Measurements from ENCODE around the gene GJA4.

The GJA4 gene

DNA sequence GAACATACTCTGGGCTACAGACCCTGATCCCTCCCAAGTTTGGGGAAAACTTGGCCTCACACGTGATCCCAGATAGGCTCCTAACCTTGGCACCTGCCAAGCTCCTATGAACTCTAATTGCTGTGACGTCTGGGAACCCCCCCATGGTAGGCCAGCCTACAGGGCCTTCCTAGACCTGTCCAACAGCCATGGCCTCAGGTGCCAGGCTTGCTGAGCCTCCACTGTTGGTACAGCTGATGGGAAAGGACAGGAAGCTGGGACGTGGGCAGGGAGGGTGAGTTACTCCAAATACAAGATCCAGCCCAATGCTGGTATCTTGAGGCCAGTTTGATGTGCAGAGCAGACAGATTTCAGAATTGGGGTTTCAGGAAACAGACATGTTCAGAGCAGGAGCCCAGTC lies 47.6 kb downstream of the GJA4 start:
- DNase-seq, result no peak

DNA sequence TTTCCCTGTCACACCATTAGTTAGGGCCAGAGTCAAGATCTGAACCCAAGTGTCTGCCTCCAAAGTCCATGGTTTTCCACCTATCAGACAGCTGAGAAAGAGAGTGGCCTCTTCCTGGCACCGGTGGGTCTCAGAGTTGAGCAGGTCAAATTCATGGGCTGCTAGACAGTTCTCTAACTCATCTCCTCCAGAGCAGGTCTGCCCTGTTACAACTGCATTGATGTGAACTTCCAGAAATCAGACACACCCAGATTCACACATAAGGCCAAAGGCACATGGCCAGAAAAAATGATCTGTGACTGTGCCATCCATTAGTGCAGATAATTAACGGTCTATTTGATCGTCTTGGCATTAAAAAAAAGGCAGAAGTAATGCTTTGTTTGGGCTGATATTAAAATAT lies 49.3 kb downstream of the GJA4 start:
- DNase-seq, result no peak

DNA sequence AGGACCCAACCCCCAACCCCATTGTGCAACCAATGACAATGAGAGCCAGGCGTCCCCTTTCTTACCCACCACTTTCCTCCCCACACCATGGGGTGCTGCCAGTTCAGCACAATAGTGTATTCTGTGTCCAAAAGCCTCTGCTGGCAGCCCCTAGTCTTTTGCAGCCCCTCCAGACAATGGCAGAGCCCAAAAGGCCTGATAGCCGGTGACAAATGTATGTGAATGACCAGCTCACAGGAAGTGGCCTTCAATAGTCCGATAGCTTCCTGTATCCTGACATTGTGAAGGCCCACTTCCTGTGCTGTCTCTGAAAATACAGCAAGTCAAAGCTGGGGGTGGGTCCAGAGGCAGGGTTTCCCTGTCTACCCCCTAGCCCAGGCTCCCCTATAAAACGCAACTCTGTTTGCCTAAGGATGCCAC lies 50.2 kb downstream of the GJA4 start:
- no peak for DNase-seq

DNA sequence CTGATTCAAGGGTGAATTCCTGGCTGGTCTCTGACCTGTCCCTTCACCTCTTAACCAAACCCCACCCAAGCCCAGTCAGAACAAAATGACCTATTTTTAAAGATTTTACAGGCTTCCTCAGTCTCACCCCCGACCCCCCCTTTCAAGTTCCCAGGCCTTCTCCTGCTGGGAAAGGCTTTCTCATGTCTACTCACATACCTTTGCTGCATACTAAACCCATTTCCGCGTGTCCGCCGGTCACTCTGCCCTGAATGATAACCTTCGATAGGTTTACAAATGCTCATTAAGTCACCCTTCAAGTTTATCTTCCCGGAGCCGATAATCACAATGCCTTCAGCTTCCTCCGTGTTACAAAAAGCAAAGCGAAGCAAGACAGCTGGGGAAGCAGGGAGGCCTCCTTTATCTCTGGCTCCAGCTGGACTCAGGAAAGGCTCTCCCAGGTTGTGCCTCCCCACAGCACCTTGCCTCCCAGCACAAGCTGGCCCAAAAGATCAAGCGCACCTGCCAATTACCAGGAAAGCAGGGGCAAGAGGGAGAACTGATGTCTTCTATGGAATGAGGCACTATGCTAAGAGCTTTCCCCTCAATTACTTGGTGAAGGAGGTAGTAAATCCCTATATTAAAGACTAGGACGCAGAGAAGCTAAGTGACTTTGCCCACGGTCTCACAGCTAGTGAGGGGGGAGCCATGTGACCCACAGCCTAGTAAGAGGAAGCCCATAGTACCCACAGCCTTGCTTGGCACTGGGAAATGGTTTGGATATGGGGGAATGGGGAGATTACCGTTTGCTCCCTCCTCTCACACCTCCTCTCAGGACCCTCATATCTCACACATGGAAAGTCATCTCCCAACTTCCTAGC lies 50.8 kb downstream of the GJA4 start:
- DNase-seq, result no peak

DNA sequence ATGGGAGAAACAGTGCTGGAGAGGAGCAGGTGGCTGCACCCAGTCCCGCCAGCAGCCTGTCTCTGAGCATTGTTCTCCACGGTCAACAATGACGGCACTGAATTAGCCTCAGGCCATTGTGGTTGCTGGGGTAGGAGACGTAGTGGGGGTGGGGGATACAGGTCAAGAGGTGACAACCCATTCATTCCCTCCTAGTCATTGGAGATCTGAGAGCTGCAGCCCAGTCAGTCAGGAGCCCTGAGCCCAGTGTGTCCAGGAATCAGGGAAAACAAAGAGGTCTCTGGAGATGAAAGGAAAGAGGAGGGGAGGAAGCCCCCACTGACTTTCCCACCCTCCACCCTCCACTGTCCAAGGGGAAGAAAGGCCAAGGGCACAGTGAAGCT lies 51.4 kb downstream of the GJA4 start:
- no peak for DNase-seq
